GM23248 (cell line): ENCODE data around the gene NRG3. TPM values are rescaled to one million over a fixed set of nuclear protein-coding genes. Genes with fewer than 3 reads are reported as not detected.
A peak's percentile ranks its signal among the peaks of the same experiment; 100 is the strongest.

Source experiments
- DNase-seq: peaks from one replicate; pipeline ENCODE4 v3.0.0-alpha.2; 2015
- H2AFZ ChIP-seq: fragments of 200-600 bp; sonication (generic); 2 replicates; pipeline ENCODE4 v1.6.1; 2016; ENCODE audit warnings: antibody characterized with exemption
- H3F3A ChIP-seq: fragments of 200-600 bp; sonication (generic); 2 replicates; pipeline ENCODE4 v1.6.1; 2016; ENCODE audit warnings: mild to moderate bottlenecking, antibody characterized with exemption, mixed run types; ENCODE audit not compliant: insufficient read depth
- H3K27ac ChIP-seq: fragments of 200-600 bp; sonication (generic); 2 replicates; pipeline ENCODE4 v1.5.1; 2016; ENCODE audit warnings: mild to moderate bottlenecking
- H3K27me3 ChIP-seq: fragments of 200-600 bp; sonication (generic); replicated peaks from 2 replicates; pipeline ENCODE4 v1.6.1; 2016; ENCODE audit warnings: mild to moderate bottlenecking; ENCODE audit not compliant: insufficient read depth
- H3K36me3 ChIP-seq: fragments of 200-600 bp; sonication (generic); 2 replicates; pipeline ENCODE4 v1.6.1; 2016; ENCODE audit warnings: low read depth, mild to moderate bottlenecking
- H3K4me1 ChIP-seq: fragments of 200-600 bp; sonication (generic); 2 replicates; pipeline ENCODE4 v1.6.1; 2016; ENCODE audit warnings: mild to moderate bottlenecking; ENCODE audit not compliant: insufficient read depth
- H3K4me2 ChIP-seq: fragments of 200-600 bp; sonication (generic); one replicate; pipeline ENCODE4 v1.6.1; 2016; ENCODE audit warnings: mild to moderate bottlenecking; ENCODE audit not compliant: unreplicated experiment
- H3K4me3 ChIP-seq: fragments of 200-600 bp; sonication (generic); 2 replicates; pipeline ENCODE4 v1.5.1; 2016; ENCODE audit warnings: mild to moderate bottlenecking
- H3K79me2 ChIP-seq: fragments of 200-600 bp; sonication (generic); 2 replicates; pipeline ENCODE4 v1.6.1; 2016; ENCODE audit warnings: mild to moderate bottlenecking; ENCODE audit not compliant: insufficient read depth
- H3K9ac ChIP-seq: fragments of 200-600 bp; sonication (generic); 2 replicates; pipeline ENCODE4 v1.6.1; 2016; ENCODE audit warnings: mild to moderate bottlenecking
- H3K9me2 ChIP-seq: fragments of 200-600 bp; sonication (generic); 2 replicates; pipeline ENCODE4 v1.6.1; 2016; ENCODE audit warnings: mixed run types, mild to moderate bottlenecking, moderate library complexity; ENCODE audit not compliant: insufficient read depth
- H3K9me3 ChIP-seq: fragments of 200-600 bp; sonication (generic); one replicate; pipeline ENCODE4 v1.6.1; 2017; ENCODE audit warnings: low read depth
- H4K20me1 ChIP-seq: fragments of 200-600 bp; sonication (generic); 2 replicates; pipeline ENCODE4 v1.6.0; 2016; ENCODE audit not compliant: insufficient read depth
- EZH2 ChIP-seq: fragments of 200-600 bp; sonication (generic); IDR thresholded peaks from 2 replicates; pipeline ENCODE4 v1.6.1; 2018; ENCODE audit warnings: antibody characterized with exemption, mild to moderate bottlenecking; ENCODE audit not compliant: insufficient read depth, poor library complexity, severe bottlenecking
- EZH2phosphoT487 ChIP-seq: fragments of 200-600 bp; sonication (generic); IDR thresholded peaks from 2 replicates; pipeline ENCODE4 v1.6.1; 2018; ENCODE audit warnings: antibody characterized with exemption, moderate library complexity, mild to moderate bottlenecking, low read depth; ENCODE audit not compliant: insufficient read depth
- WGBS, 2 experiments: methylation state at CpG; one replicate each; pipeline ENCODE4 v1.1.6; 2015 to 2017; ENCODE audit warnings: low lambda C conversion rate in 2 of 2, low coverage in 1 of 2; ENCODE audit errors: missing lambda C conversion rate in 2 of 2; 5-methylcytosine and 5-hydroxymethylcytosine counted together
- in situ Hi-C: fragments of 300-500 bp; cut with MboI; formaldehyde crosslinking; loops from 2 replicates; pipeline ENCODE4 v1.15.0; 2020
- polyA plus RNA-seq: library from polyadenylated mRNA; unstranded; fragments of >200 nt; fragmentation: Nextera tagmentation; extraction: Ambion mirVana; gene quantifications from 2 replicates; pipeline ENCODE4 v1.2.1, GENCODE V29; 2016
- total RNA-seq: library from RNA; depleted of rRNA; stranded (reverse); fragments of >200 nt; shearing (Covaris generic); gene quantifications from 2 replicates; pipeline ENCODE4 v1.2.3, GENCODE V29; 2014

Gene NRG3
- total and polyA plus RNA-seq, 2 experiments from 2014 or later, result not detected

- Histone ChIP-seq H3K4me2 (no peak overlapping the region), H3K9me2 (no peaks in the 10 kb centered on the region), H3K9ac (no peak overlapping the region), H3F3A (no peaks in the 10 kb centered on the region), H3K27ac (no peak overlapping the region), H3K79me2 (no peaks in the 10 kb centered on the region), H3K4me3 (no peak overlapping the region), H3K9me3 (no peaks in the 10 kb centered on the region), H2AFZ (no peak overlapping the region), H4K20me1 (no peaks in the 10 kb centered on the region), H3K36me3 (no peaks in the 10 kb centered on the region), H3K4me1 (no peaks in the 10 kb centered on the region), H3K27me3 (no peaks in the 10 kb centered on the region; the same call in 1 of the 2 replicates)
- no peak for DNase-seq
- TF ChIP-seq EZH2, result no peak
- no peak for TF ChIP-seq EZH2phosphoT487
- 17 to 29% methylated on average over 1 of the region's 1 CpG for WGBS, 2 experiments
- in situ Hi-C loops, result no loop called here
These were observed 1086.9 kb downstream of the NRG3 start for GRCh38 chr10:82961864-82962263.

- no peaks in the 10 kb centered on the region for H3K4me1 ChIP-seq
- WGBS, 2 experiments, result 48 to 59% methylated on average over 2 of the region's 2 CpGs
- in situ Hi-C loops, result no loop called here
- no peak overlapping the region for H3K4me3 ChIP-seq
- no peaks in the 10 kb centered on the region for H3K9me3 ChIP-seq
- H2AFZ ChIP-seq, result no peak overlapping the region
- H3F3A ChIP-seq, result no peaks in the 10 kb centered on the region
- no peaks in the 10 kb centered on the region for H4K20me1 ChIP-seq
- TF ChIP-seq EZH2, result no peak
- no peak for TF ChIP-seq EZH2phosphoT487
- no peaks in the 10 kb centered on the region for H3K9me2 ChIP-seq
- no peaks in the 10 kb centered on the region; the same call in 1 of the 2 replicates for H3K27me3 ChIP-seq
- H3K36me3 ChIP-seq, result no peaks in the 10 kb centered on the region
- DNase-seq, result no peak
- H3K79me2 ChIP-seq, result no peaks in the 10 kb centered on the region
- H3K27ac ChIP-seq, result no peak overlapping the region
- no peak overlapping the region for H3K4me2 ChIP-seq
- H3K9ac ChIP-seq, result no peak overlapping the region
These were observed 1091.1 kb downstream of the NRG3 start for GRCh38 chr10:82966130-82966529.

GRCh38 chr10:82968533-82968932 lies 1093.5 kb downstream of the NRG3 start:
- no peak for TF ChIP-seq EZH2
- TF ChIP-seq EZH2phosphoT487, result no peak
- no peaks in the 10 kb centered on the region for H3K9me3 ChIP-seq
- no peak overlapping the region for H3K27ac ChIP-seq
- in situ Hi-C loops, result no loop called here
- no peaks in the 10 kb centered on the region for H3K79me2 ChIP-seq
- no peak overlapping the region for H2AFZ ChIP-seq
- no peaks in the 10 kb centered on the region; the same call in 1 of the 2 replicates for H3K27me3 ChIP-seq
- no peak for DNase-seq
- H3K4me2 ChIP-seq, result no peak overlapping the region
- H3K9ac ChIP-seq, result no peak overlapping the region
- no peaks in the 10 kb centered on the region for H3F3A ChIP-seq
- no peak overlapping the region for H3K4me3 ChIP-seq
- no peaks in the 10 kb centered on the region for H3K9me2 ChIP-seq
- no peaks in the 10 kb centered on the region for H3K4me1 ChIP-seq
- WGBS, 2 experiments, result 30 to 33% methylated on average over 5 of the region's 5 CpGs
- no peaks in the 10 kb centered on the region for H4K20me1 ChIP-seq
- H3K36me3 ChIP-seq, result no peaks in the 10 kb centered on the region

- H3K27me3 ChIP-seq, result no peaks in the 10 kb centered on the region; the same call in 1 of the 2 replicates
- H3K36me3 ChIP-seq, result no peaks in the 10 kb centered on the region
- no peaks in the 10 kb centered on the region for H3K79me2 ChIP-seq
- in situ Hi-C loops, result no loop called here
- no peak overlapping the region for H3K4me2 ChIP-seq
- H4K20me1 ChIP-seq, result no peaks in the 10 kb centered on the region
- no peaks in the 10 kb centered on the region for H3F3A ChIP-seq
- H3K9me3 ChIP-seq, result no peaks in the 10 kb centered on the region
- H3K9ac ChIP-seq, result no peak overlapping the region
- H3K9me2 ChIP-seq, result no peaks in the 10 kb centered on the region
- no peak overlapping the region for H2AFZ ChIP-seq
- DNase-seq, result peak; percentile 58
- no peak for TF ChIP-seq EZH2phosphoT487
- no peak for TF ChIP-seq EZH2
- WGBS, 2 experiments, result 0 to 3% methylated on average over 1 of the region's 1 CpG
- no peak overlapping the region for H3K27ac ChIP-seq
- no peak overlapping the region for H3K4me3 ChIP-seq
- H3K4me1 ChIP-seq, result no peaks in the 10 kb centered on the region
These were observed 1094.4 kb downstream of the NRG3 start for GRCh38 chr10:82969405-82969804.

- peaks cover 26% of the 10 kb centered on the region for H3K4me1 ChIP-seq
- in situ Hi-C loops, result no loop called here
- no peak for TF ChIP-seq EZH2
- TF ChIP-seq EZH2phosphoT487, result no peak
- H3K79me2 ChIP-seq, result no peaks in the 10 kb centered on the region
- no peaks in the 10 kb centered on the region for H4K20me1 ChIP-seq
- no peaks in the 10 kb centered on the region for H3K27me3 ChIP-seq
- H3K36me3 ChIP-seq, result no peaks in the 10 kb centered on the region
- DNase-seq, result no peak
- H3K9ac ChIP-seq, result no peak overlapping the region
- H3K4me3 ChIP-seq, result no peak overlapping the region
- no peak overlapping the region for H3K27ac ChIP-seq
- no peaks in the 10 kb centered on the region for H3K9me2 ChIP-seq
- no peak overlapping the region for H2AFZ ChIP-seq
- H3K9me3 ChIP-seq, result no peaks in the 10 kb centered on the region
- H3K4me2 ChIP-seq, result no peak overlapping the region
- WGBS, 2 experiments, result 72 to 75% methylated on average over 5 of the region's 5 CpGs
- peaks cover 35% of the 10 kb centered on the region for H3F3A ChIP-seq
These were observed 1105.3 kb downstream of the NRG3 start for GRCh38 chr10:82980321-82980720.
